Nephron (organoid): ENCODE data around the gene PHRF1.

Source experiments
- H3K27ac Mint-ChIP-seq, 3 experiments: 2 replicates each; pipeline ENCODE4 v1.8.0; 2020; ENCODE audit warnings: mixed read lengths in 3 of 3, mild to moderate bottlenecking in 2 of 3, moderate library complexity in 1 of 3
- H3K27me3 Mint-ChIP-seq: 2 replicates; pipeline ENCODE4 v1.8.0; 2021; ENCODE audit warnings: low read depth, mild to moderate bottlenecking, moderate library complexity, mixed read lengths
- H3K36me3 Mint-ChIP-seq: 2 replicates; pipeline ENCODE4 v1.8.0; 2020; ENCODE audit warnings: low read depth, mixed read lengths
- H3K4me1 Mint-ChIP-seq: 2 replicates; pipeline ENCODE4 v1.8.0; 2020; ENCODE audit warnings: mixed read lengths
- H3K4me3 Mint-ChIP-seq, 3 experiments: 2 replicates each; pipeline ENCODE4 v1.8.0; 2020; ENCODE audit warnings: mild to moderate bottlenecking in 3 of 3, mixed read lengths in 3 of 3, moderate library complexity in 2 of 3
- H3K9me3 Mint-ChIP-seq: 2 replicates; pipeline ENCODE4 v1.8.0; 2020; ENCODE audit warnings: mixed read lengths
- TF ChIP-seq, protein P1 (sequence below), 3 experiments: fragments of 200-600 bp; sonication (generic); IDR thresholded peaks; one replicate each; pipeline ENCODE4 v1.5.0; 2021; ENCODE audit warnings: antibody characterized with exemption in 3 of 3; ENCODE audit not compliant: unreplicated experiment in 3 of 3

Gene PHRF1

GRCh38 chr11:539971-540481, 36.2 kb upstream of the PHRF1 start:
- H3K27ac Mint-ChIP-seq: no peak overlapping the region
- TF ChIP-seq, protein P1, sequence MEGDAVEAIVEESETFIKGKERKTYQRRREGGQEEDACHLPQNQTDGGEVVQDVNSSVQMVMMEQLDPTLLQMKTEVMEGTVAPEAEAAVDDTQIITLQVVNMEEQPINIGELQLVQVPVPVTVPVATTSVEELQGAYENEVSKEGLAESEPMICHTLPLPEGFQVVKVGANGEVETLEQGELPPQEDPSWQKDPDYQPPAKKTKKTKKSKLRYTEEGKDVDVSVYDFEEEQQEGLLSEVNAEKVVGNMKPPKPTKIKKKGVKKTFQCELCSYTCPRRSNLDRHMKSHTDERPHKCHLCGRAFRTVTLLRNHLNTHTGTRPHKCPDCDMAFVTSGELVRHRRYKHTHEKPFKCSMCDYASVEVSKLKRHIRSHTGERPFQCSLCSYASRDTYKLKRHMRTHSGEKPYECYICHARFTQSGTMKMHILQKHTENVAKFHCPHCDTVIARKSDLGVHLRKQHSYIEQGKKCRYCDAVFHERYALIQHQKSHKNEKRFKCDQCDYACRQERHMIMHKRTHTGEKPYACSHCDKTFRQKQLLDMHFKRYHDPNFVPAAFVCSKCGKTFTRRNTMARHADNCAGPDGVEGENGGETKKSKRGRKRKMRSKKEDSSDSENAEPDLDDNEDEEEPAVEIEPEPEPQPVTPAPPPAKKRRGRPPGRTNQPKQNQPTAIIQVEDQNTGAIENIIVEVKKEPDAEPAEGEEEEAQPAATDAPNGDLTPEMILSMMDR (IDR thresholded peaks at IDR 0.05; ENCODE audit: unreplicated experiment in 3 of 3): no peak
- H3K36me3 Mint-ChIP-seq: no peaks in the 10 kb centered on the region
- peaks cover 4% of the 10 kb centered on the region for H3K4me1 Mint-ChIP-seq
- no peak overlapping the region for H3K4me3 Mint-ChIP-seq
- H3K27me3 Mint-ChIP-seq: peaks cover 23% of the 10 kb centered on the region
- no peaks in the 10 kb centered on the region for H3K9me3 Mint-ChIP-seq

DNA sequence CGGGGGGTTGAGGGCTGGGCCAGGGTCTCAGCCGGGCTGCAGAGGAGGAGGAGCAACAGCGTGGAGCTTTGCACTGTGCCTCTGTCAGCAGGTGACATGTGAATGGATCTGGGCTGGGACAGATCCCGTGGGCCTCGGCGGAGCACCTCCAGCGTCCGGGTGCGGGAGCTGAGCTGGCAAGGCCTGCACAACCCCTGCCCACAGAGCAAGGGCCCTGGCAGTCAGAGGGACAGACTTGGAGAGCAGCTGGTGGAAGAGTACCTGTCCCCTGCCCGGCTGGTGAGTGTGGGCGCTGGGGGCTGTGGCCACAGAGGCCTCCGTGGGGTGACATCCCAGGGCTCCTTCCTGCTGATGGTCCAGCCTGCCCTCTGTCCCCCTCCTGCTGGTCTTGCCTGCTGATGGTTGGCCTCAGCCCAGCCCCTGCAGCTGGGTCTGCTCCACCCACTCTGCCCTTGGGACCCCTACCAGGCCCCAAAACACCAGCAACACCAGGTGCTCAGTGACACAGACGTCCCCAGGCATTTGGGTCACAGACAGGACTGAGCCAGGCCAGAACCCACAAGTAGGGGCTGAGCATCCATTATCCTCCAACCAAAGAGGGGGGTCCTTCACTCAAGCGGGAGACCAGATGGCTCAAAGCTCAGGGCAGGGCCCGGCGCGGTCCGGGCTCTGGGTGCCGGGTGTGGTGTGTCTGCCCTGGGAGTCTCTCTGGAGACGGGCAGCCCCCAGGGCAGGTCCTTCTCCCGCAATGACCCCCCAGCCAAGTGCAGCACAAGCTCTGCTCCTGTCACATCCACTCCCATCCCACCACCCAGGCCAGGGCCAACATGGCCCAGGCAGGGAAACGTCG, 35.5 kb upstream of the PHRF1 start:
- Mint-ChIP-seq H3K4me3 (no peak overlapping the region), H3K27ac (no peak overlapping the region), H3K4me1 (peaks cover 4% of the 10 kb centered on the region)

GRCh38 chr11:541433-541885, 34.8 kb upstream of the PHRF1 start:
- Mint-ChIP-seq H3K27me3 (peaks cover 21% of the 10 kb centered on the region), H3K36me3 (no peaks in the 10 kb centered on the region), H3K4me3 (no peak overlapping the region), H3K9me3 (no peaks in the 10 kb centered on the region), H3K4me1 (no peaks in the 10 kb centered on the region), H3K27ac (no peak overlapping the region)
- TF ChIP-seq, protein P1 (IDR thresholded peaks at IDR 0.05; ENCODE audit: unreplicated experiment in 3 of 3): no peak

More for the DNA sequence above, 35.5 kb upstream of the PHRF1 start:
- H3K27me3 Mint-ChIP-seq: peaks cover 23% of the 10 kb centered on the region
- TF ChIP-seq, protein P1 (IDR thresholded peaks at IDR 0.05; ENCODE audit: unreplicated experiment in 3 of 3): no peak
- no peaks in the 10 kb centered on the region for H3K9me3 Mint-ChIP-seq
- no peaks in the 10 kb centered on the region for H3K36me3 Mint-ChIP-seq

GRCh38 chr11:544817-545166, 31.5 kb upstream of the PHRF1 start:
- H3K4me1 Mint-ChIP-seq: no peaks in the 10 kb centered on the region
- no peak overlapping the region for H3K27ac Mint-ChIP-seq
- TF ChIP-seq, protein P1 (IDR thresholded peaks at IDR 0.05; ENCODE audit: unreplicated experiment in 3 of 3): no peak
- H3K4me3 Mint-ChIP-seq: no peak overlapping the region
- no peaks in the 10 kb centered on the region for H3K36me3 Mint-ChIP-seq
- peaks cover 12% of the 10 kb centered on the region for H3K27me3 Mint-ChIP-seq
- H3K9me3 Mint-ChIP-seq: no peaks in the 10 kb centered on the region

GRCh38 chr11:545171-545570, 31.1 kb upstream of the PHRF1 start:
- Mint-ChIP-seq H3K36me3 (no peaks in the 10 kb centered on the region), H3K27ac (no peak overlapping the region), H3K27me3 (peaks cover 11% of the 10 kb centered on the region), H3K4me1 (no peaks in the 10 kb centered on the region), H3K4me3 (no peak overlapping the region), H3K9me3 (no peaks in the 10 kb centered on the region)
- TF ChIP-seq, protein P1 (IDR thresholded peaks at IDR 0.05; ENCODE audit: unreplicated experiment in 3 of 3): no peak
